K562 (cell line): Measurements from ENCODE around the gene VPS37B. TPM values are rescaled to one million over a fixed set of nuclear protein-coding genes. Genes with fewer than 3 reads are reported as not detected.

Source experiments
- ATAC-seq: fragments of 200-7000 bp; cut with Tn5 transposase; 3 replicates; pipeline ENCODE4 v1.9.1; 2020; ENCODE audit warnings: moderate library complexity
- BruUV-seq: library from RNA; stranded (reverse); fragments of 400-500 nt; replicated peaks from 2 replicates; lab custom pipeline; 2021; lab: Mats Ljungman, UMichigan
- CTCF ChIA-PET: fragments of 300-600 bp; formaldehyde crosslinking; extraction: SDS; loops from one replicate; lab custom pipeline; 2021; ENCODE audit warnings: low intra/inter-chr PET ratio; lab: Yijun Ruan, JAX
- POLR2A ChIA-PET: fragments of 300-600, 350-650 bp; sonication (Branson Sonifier 250); formaldehyde crosslinking; extraction: SDS; loops from one replicate; lab custom pipeline; 2021; ENCODE audit warnings: antibody characterized with exemption, inconsistent platforms; lab: Yijun Ruan, JAX
- DNase-seq, 4 experiments: peaks; one replicate each; pipeline versions ENCODE4 v3.0.0 to v3.0.0-alpha.2; 2011 to 2018; ENCODE audit warnings: low spot score in 3 of 4, mixed read lengths in 3 of 4; ENCODE audit errors: extremely low read depth in 1 of 4
- FAIRE-seq: peaks from 2 replicates; lab custom pipeline; 2011; peaks lifted over from hg19 to GRCh38; lab: Jason Lieb, UNC
- H2AFZ ChIP-seq: 2 replicates; pipeline ENCODE4 v1.6.0; 2011; ENCODE audit warnings: low read depth, low read length, control low read depth, inconsistent platforms
- H3K27ac ChIP-seq: fragments of 200-600 bp; 3 replicates; pipeline ENCODE4 v1.8.0; 2011; ENCODE audit warnings: low read depth, mild to moderate bottlenecking, control low read depth, inconsistent platforms, low read length, moderate library complexity, mixed read lengths; ENCODE audit errors: extremely low read depth
- H3K27me3 ChIP-seq, 2 experiments: fragments of 300-600 bp in 1 of 2; 2 replicates in 1 of 2; 3 replicates in 1 of 2; pipeline versions ENCODE4 v1.6.0 to v1.8.0; 2011; ENCODE audit warnings: inconsistent platforms in 2 of 2, low read length in 2 of 2, mild to moderate bottlenecking in 1 of 2, mixed read lengths in 1 of 2, moderate library complexity in 1 of 2; ENCODE audit not compliant: control insufficient read depth in 2 of 2, insufficient read depth in 2 of 2
- H3K36me3 ChIP-seq: fragments of 300-600 bp; 3 replicates; pipeline ENCODE4 v1.8.0; 2011; ENCODE audit warnings: mild to moderate bottlenecking, low read length, inconsistent platforms; ENCODE audit not compliant: control insufficient read depth, insufficient read depth
- H3K4me1 ChIP-seq, 2 experiments: fragments of 200-600 bp in 1 of 2; replicated peaks in 1 of 2; 2 replicates in 1 of 2; 3 replicates in 1 of 2; pipeline versions ENCODE4 v1.5.1 to v1.8.0; 2011; ENCODE audit warnings: inconsistent platforms in 2 of 2, low read length in 2 of 2, mild to moderate bottlenecking in 1 of 2, mixed read lengths in 1 of 2, moderate library complexity in 1 of 2; ENCODE audit not compliant: control insufficient read depth in 2 of 2, insufficient read depth in 2 of 2
- H3K4me2 ChIP-seq: 2 replicates; pipeline ENCODE4 v1.6.1; 2011; ENCODE audit warnings: low read length, control low read depth, inconsistent platforms, mixed read lengths; ENCODE audit not compliant: insufficient read depth
- H3K4me3 ChIP-seq: fragments of 200-600 bp; sonication (generic), shearing (Covaris generic); 2 replicates; pipeline ENCODE4 v1.5.1; 2016; ENCODE audit warnings: control low read depth, inconsistent platforms
- H3K79me2 ChIP-seq: fragments of 200-600 bp; 3 replicates; pipeline ENCODE4 v1.8.0; 2011; ENCODE audit warnings: low read length, inconsistent platforms; ENCODE audit not compliant: control insufficient read depth, insufficient read depth
- H3K9ac ChIP-seq, 2 experiments: 2 replicates each; pipeline versions ENCODE4 v1.6.0 to v1.6.1; 2011; ENCODE audit warnings: low read depth in 2 of 2, low read length in 2 of 2, control low read depth in 1 of 2, inconsistent platforms in 1 of 2, mild to moderate bottlenecking in 1 of 2, mixed read lengths in 1 of 2; ENCODE audit not compliant: insufficient read depth in 1 of 2
- H3K9me1 ChIP-seq: one replicate; pipeline ENCODE4 v1.6.0; 2011; ENCODE audit warnings: inconsistent platforms, mild to moderate bottlenecking, low read length, moderate library complexity; ENCODE audit not compliant: control insufficient read depth, insufficient read depth
- H3K9me3 ChIP-seq: replicated peaks from 2 replicates; pipeline ENCODE4 v1.5.1; 2011; ENCODE audit warnings: low read depth, low read length, inconsistent platforms; ENCODE audit not compliant: control insufficient read depth, insufficient read depth
- H4K20me1 ChIP-seq: replicated peaks from 2 replicates; pipeline ENCODE4 v1.6.1; 2011; ENCODE audit warnings: low read length, inconsistent platforms, mixed read lengths; ENCODE audit not compliant: control insufficient read depth, insufficient read depth
- GABPA ChIP-seq: fragments of 200-800 bp; sonication (Bioruptor generic); conservative IDR thresholded peaks from 2 replicates; pipeline ENCODE4 v1.6.1; 2016; ENCODE audit warnings: low read depth, missing genetic modification characterization, missing compliant biosample characterization
- GABPB2 ChIP-seq: fragments of 250-450 bp; sonication (Bioruptor Pico); conservative IDR thresholded peaks from 2 replicates; pipeline ENCODE4 v1.5.1; 2021; ENCODE audit warnings: mild to moderate bottlenecking
- HMG20B ChIP-seq: fragments of 250-450 bp; sonication (Bioruptor Pico); IDR thresholded peaks from 2 replicates; pipeline ENCODE4 v1.5.0; 2021; ENCODE audit warnings: mild to moderate bottlenecking
- NCOA6 ChIP-seq: fragments of 450-650 bp; IDR thresholded peaks from 2 replicates; pipeline ENCODE4 v1.6.1; 2017; ENCODE audit warnings: mild to moderate bottlenecking
- POLR2A ChIP-seq: fragments of 450-650 bp; conservative IDR thresholded peaks from 2 replicates; pipeline ENCODE4 v1.6.1; 2016
- POLR2AphosphoS2 ChIP-seq: IDR thresholded peaks from 2 replicates; pipeline ENCODE4 v1.6.1; 2012; ENCODE audit warnings: low read length, improper control_type of control experiment
- POLR2G ChIP-seq: fragments of 200-400 bp; formaldehyde crosslinking; IDR thresholded peaks from 2 replicates; pipeline ENCODE4 v1.6.1; 2017; ENCODE audit warnings: low read depth, mild to moderate bottlenecking, antibody characterized with exemption, low read length, moderate library complexity
- THRAP3 ChIP-seq: fragments of 450-650 bp; IDR thresholded peaks from 2 replicates; pipeline ENCODE4 v1.6.1; 2016; ENCODE audit warnings: mild to moderate bottlenecking, inconsistent platforms, borderline replicate concordance
- UBTF ChIP-seq, 2 experiments: IDR thresholded peaks; 2 replicates each; pipeline ENCODE4 v1.6.1; 2012; ENCODE audit warnings: improper control_type of control experiment in 2 of 2, low read depth in 2 of 2, low read length in 2 of 2, borderline replicate concordance in 1 of 2
- USF2 ChIP-seq: sonication (generic); formaldehyde crosslinking; IDR thresholded peaks from 2 replicates; pipeline ENCODE4 v1.5.0; 2020; ENCODE audit warnings: missing genetic modification reagents
- ZKSCAN3 ChIP-seq: fragments of 250-450 bp; sonication (Bioruptor Pico); IDR thresholded peaks from 2 replicates; pipeline ENCODE4 v1.4.0; 2020
- WGBS: fragments of 100-300 bp; shearing (Covaris generic); methylation state at CpG from one replicate; pipeline ENCODE4 v1.1.6; 2016; ENCODE audit warnings: low coverage, mixed read lengths; ENCODE audit not compliant: insufficient coverage; ENCODE audit errors: missing lambda C conversion rate; 5-methylcytosine and 5-hydroxymethylcytosine counted together
- in situ Hi-C: fragments of 300-500 bp; cut with MboI; formaldehyde crosslinking; loops from 4 replicates; pipeline ENCODE4 v1.15.0; 2018; ENCODE audit warnings: inconsistent platforms, mixed read lengths
- intact Hi-C: fragments of 100-400 bp; cut with micrococcal nuclease; formaldehyde crosslinking; loops from 2 replicates; pipeline ENCODE4 v1.14.2; 2022
- polyA plus RNA-seq, 8 experiments: library from polyadenylated mRNA; depleted of rRNA in 4 of 8; stranded (reverse) in 5 of 8; unstranded in 3 of 8; fragments of >200 nt; fragmentation: Nextera tagmentation in 2 of 8; fragmentation: Illumina TruSeq in 1 of 8; extraction: Ambion mirVana in 2 of 8; extraction: Trizol in 1 of 8; gene quantifications; 2 replicates each; pipeline versions ENCODE4 v1.2.1 to v1.2.3, GENCODE V29; 2011 to 2014; ENCODE audit warnings: inconsistent platforms in 1 of 8, missing spikeins in 1 of 8
- total RNA-seq, 7 experiments: library from RNA; depleted of rRNA in 6 of 7; stranded (reverse); fragments of >200 nt in 6 of 7; fragmentation: Illumina TruSeq in 2 of 7; extraction: Trizol in 2 of 7; gene quantifications; 2 replicates each; pipeline versions ENCODE4 v1.2.1 to v1.2.3, GENCODE V29; 2011 to 2021; ENCODE audit warnings: low replicate concordance in 1 of 7
- TF ChIP-seq, protein P1 (sequence below): sonication (generic); formaldehyde crosslinking; IDR thresholded peaks from 2 replicates; pipeline ENCODE4 v1.8.1; 2023; ENCODE audit warnings: mild to moderate bottlenecking, missing genetic modification reagents

Gene VPS37B
- total and polyA plus RNA-seq, 9 of the 15 experiments (the other 6 are each of a cell fraction or from before 2014, with no cell fraction given): 0.28 to 37.4 (median 17.9) TPM

DNA sequence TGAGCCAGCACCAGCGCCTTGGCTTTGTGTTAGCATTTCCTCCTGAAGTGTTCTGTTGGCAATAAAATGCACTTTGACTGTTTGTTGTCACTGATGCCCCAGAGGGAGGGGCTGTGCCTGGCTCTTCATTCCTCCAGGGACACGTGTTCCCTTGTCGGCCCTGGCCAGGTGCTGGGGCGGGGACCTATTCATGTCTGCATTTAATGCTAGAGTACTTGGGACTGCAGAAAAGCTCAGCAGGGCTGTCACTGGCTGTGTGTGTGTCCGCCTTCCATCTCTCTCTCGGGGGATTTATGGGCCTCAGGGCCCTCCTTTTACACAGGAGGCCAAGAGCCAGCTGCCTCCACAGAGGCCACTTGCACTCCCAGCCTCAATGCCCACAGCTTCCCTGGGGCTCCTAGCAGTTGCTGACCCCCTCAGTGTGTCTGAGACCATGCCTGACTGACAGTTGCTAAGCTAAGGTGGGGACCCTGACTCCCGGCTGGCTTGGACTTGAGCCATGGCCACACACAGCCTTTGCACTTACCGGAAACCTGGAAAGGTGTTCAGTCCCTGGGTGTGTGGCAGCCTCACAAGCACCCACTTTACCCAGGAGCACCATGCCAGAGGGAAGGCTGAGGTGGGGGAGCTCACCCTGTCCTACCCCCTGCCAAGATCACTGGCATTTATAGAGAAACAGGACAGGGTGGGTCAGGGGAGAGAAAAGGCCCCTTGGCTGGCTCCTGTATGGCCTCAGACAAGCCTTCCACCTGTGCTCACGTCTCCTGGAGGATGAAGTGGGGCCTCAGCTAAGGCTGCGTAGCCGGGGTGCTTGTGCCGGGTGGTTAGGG lies 32.8 kb downstream of the VPS37B start (continued):
- 0 out of 2 replicates have a peak, but pooled peaks have one; percentile 4 for TF ChIP-seq USF2 (CRISPR knock-in tag)
- 0 out of 2 replicates have a peak, but pooled peaks have one; percentile 47 for TF ChIP-seq POLR2A
- TF ChIP-seq GABPA (tag): no peak
- no peak for TF ChIP-seq ZKSCAN3

DNA sequence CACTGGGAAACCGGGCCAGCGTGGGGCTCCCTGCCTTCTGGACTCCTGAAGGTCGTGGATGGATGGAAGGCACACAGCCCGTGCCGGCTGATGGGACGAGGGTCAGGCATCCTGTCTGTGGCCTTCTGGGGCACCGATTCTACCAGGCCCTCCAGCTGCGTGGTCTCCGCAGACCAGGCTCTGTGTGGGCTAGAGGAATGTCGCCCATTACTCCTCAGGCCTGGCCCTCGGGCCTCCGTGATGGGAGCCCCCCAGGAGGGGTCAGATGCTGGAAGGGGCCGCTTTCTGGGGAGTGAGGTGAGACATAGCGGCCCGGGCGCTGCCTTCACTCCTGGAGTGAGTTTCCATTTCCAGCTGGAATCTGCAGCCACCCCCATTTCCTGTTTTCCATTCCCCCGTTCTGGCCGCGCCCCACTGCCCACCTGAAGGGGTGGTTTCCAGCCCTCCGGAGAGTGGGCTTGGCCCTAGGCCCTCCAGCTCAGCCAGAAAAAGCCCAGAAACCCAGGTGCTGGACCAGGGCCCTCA lies 33.8 kb downstream of the VPS37B start:
- H3K4me3 ChIP-seq: no peak overlapping the region
- no peak overlapping the region for H3K27ac ChIP-seq
- H3K4me1 ChIP-seq: peaks cover 0 to 65% of the 10 kb centered on the region in 2 experiments; a peak in 2 of 5 replicates
- H3K4me2 ChIP-seq: no peak overlapping the region
- intact Hi-C loops (loop anchor here (5.0 kb wide), 2 partner anchors 225 to 375 kb away; no protein-coding TSS in a partner anchor), in situ Hi-C loops (no loop called here)
- peaks cover 38% of the 10 kb centered on the region; the same call in 2 of the 3 replicates for H3K36me3 ChIP-seq
- H4K20me1 ChIP-seq: peaks cover 3% of the 10 kb centered on the region; the same call in 1 of the 2 replicates
- H2AFZ ChIP-seq: no peak overlapping the region
- no peaks in the 10 kb centered on the region for H3K79me2 ChIP-seq
- DNase-seq (no peak), ATAC-seq (no peak), FAIRE-seq (no peak)
- WGBS: 84% methylated on average over 15 of the region's 20 CpGs
- BruUV-seq: TSS peak; percentile 38
- H3K27me3 ChIP-seq: no peaks in the 10 kb centered on the region
- H3K9ac ChIP-seq: peak overlapping the region in 1 of 2 experiments; percentile 19; a peak in 1 of 4 replicates
- TF ChIP-seq, protein P1, sequence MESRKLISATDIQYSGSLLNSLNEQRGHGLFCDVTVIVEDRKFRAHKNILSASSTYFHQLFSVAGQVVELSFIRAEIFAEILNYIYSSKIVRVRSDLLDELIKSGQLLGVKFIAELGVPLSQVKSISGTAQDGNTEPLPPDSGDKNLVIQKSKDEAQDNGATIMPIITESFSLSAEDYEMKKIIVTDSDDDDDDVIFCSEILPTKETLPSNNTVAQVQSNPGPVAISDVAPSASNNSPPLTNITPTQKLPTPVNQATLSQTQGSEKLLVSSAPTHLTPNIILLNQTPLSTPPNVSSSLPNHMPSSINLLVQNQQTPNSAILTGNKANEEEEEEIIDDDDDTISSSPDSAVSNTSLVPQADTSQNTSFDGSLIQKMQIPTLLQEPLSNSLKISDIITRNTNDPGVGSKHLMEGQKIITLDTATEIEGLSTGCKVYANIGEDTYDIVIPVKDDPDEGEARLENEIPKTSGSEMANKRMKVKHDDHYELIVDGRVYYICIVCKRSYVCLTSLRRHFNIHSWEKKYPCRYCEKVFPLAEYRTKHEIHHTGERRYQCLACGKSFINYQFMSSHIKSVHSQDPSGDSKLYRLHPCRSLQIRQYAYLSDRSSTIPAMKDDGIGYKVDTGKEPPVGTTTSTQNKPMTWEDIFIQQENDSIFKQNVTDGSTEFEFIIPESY (CRISPR knock-in tag): peak; percentile 23; the same call in 1 of the 2 replicates
- TF ChIP-seq UBTF (IDR thresholded peaks at IDR 0.05; ENCODE audit: borderline replicate concordance in 1 of 2, low read depth in 2 of 2, low read length in 2 of 2): no peak
- no peak for TF ChIP-seq NCOA6
- peak; percentile 12; the same call in 1 of the 2 replicates for TF ChIP-seq POLR2AphosphoS2
- TF ChIP-seq HMG20B (CRISPR knock-in tag): no peak
- no peak for TF ChIP-seq THRAP3
- TF ChIP-seq GABPB2 (CRISPR knock-in tag): no peak
- TF ChIP-seq POLR2G: peak; percentile 5
- ChIA-PET CTCF (no interaction called here), POLR2A (interaction anchor here (0.7 to 1.6 kb wide), 6 partner anchors 8 to 396 kb away, joined by 3 to 6 read pairs (median 4); partner anchors contain the start of gene DENR)
- H3K9me1 ChIP-seq: no peaks in the 10 kb centered on the region
- H3K9me3 ChIP-seq: no peaks in the 10 kb centered on the region
